Testis (tissue), 2 donors: ENCODE measurements around the gene KRTAP1-5.

ENCODE experiments used
- CTCF ChIP-seq, 3 experiments: fragments of 450-650 bp in 2 of 3; fragments of 200-600 bp in 1 of 3; sonication (generic) in 1 of 3; IDR thresholded peaks; one replicate each; pipeline ENCODE4 v1.5.1; 2016 to 2019; ENCODE audit warnings: antibody characterized with exemption in 3 of 3, mild to moderate bottlenecking in 2 of 3, moderate library complexity in 1 of 3
- POLR2A ChIP-seq: fragments of 450-650 bp; IDR thresholded peaks from one replicate; pipeline ENCODE4 v1.6.1; 2017; ENCODE audit warnings: antibody characterized with exemption, mild to moderate bottlenecking, moderate library complexity

- TF ChIP-seq CTCF (IDR thresholded peaks at IDR 0.05) = no peak
- no peak for TF ChIP-seq POLR2A
These were observed 24.2 kb downstream of the KRTAP1-5 start for GRCh38 chr17:41002814-41003213.
